ENCODE results near the gene GMPR.
"Not testable (repeated sequence)": the region's sequence is repeated elsewhere in the genome, so short reads cannot be mapped to it uniquely, and the experiment has no call there.

GMPR gene

GRCh38 chr6:16212276-16212675 lies 26.1 kb upstream of the GMPR start:
- H3K27ac ChIP-seq: no peak overlapping the region
- TF ChIP-seq ZFX (IDR thresholded peaks at IDR 0.05; ENCODE audit: borderline replicate concordance) (no peak), CTCF (IDR thresholded peaks at IDR 0.05) (no peak)

GRCh38 chr6:16216501-16217155 lies 21.8 kb upstream of the GMPR start:
- TF ChIP-seq CTCF (IDR thresholded peaks at IDR 0.05) (no peak), ZFX (IDR thresholded peaks at IDR 0.05; ENCODE audit: borderline replicate concordance) (no peak)
- H3K27ac ChIP-seq: no peak overlapping the region

GRCh38 chr6:16217156-16217721 lies 21.1 kb upstream of the GMPR start:
- TF ChIP-seq CTCF (IDR thresholded peaks at IDR 0.05) (no peak), ZFX (IDR thresholded peaks at IDR 0.05; ENCODE audit: borderline replicate concordance) (no peak)
- H3K27ac ChIP-seq: no peak overlapping the region

GRCh38 chr6:16222826-16223225 lies 15.6 kb upstream of the GMPR start:
- H3K27ac ChIP-seq: no peak overlapping the region
- TF ChIP-seq CTCF (IDR thresholded peaks at IDR 0.05) (no peak), ZFX (IDR thresholded peaks at IDR 0.05; ENCODE audit: borderline replicate concordance) (no peak)

- H3K27ac ChIP-seq: no peak overlapping the region
- TF ChIP-seq CTCF (IDR thresholded peaks at IDR 0.05) (no peak), ZFX (IDR thresholded peaks at IDR 0.05; ENCODE audit: borderline replicate concordance) (no peak)
Measured at GRCh38 chr6:16223362-16223761, 15.0 kb upstream of the GMPR start.

GRCh38 chr6:16224409-16224808 lies 14.0 kb upstream of the GMPR start:
- TF ChIP-seq CTCF (IDR thresholded peaks at IDR 0.05) (no peak), ZFX (IDR thresholded peaks at IDR 0.05; ENCODE audit: borderline replicate concordance) (no peak)
- H3K27ac ChIP-seq: no peak overlapping the region

- not testable (repeated sequence) for H3K27ac ChIP-seq
Measured at GRCh38 chr6:16225062-16225731, 13.2 kb upstream of the GMPR start.

- not testable (repeated sequence) for H3K27ac ChIP-seq
Measured at GRCh38 chr6:16226117-16227047, 12.0 kb upstream of the GMPR start.
